IgD-negative memory B cell (primary cell): ENCODE measurements around the gene ADH1C. TPM values are rescaled to one million over a fixed set of nuclear protein-coding genes. Genes with fewer than 3 reads are reported as not detected.

ENCODE experiments used
- H3K27ac Mint-ChIP-seq, 3 donors: one replicate each; pipeline ENCODE4 v1.8.0; 2020 to 2022; ENCODE audit warnings: mild to moderate bottlenecking in 3 of 3, mixed read lengths in 3 of 3, moderate library complexity in 1 of 3
- H3K27me3 Mint-ChIP-seq: one replicate; pipeline ENCODE4 v1.8.0; 2021; ENCODE audit warnings: mixed read lengths
- H3K36me3 Mint-ChIP-seq: one replicate; pipeline ENCODE4 v1.8.0; 2020; ENCODE audit warnings: mild to moderate bottlenecking, mixed read lengths
- H3K4me1 Mint-ChIP-seq, 3 donors: one replicate each; pipeline ENCODE4 v1.8.0; 2020 to 2022; ENCODE audit warnings: mixed read lengths in 3 of 3, mild to moderate bottlenecking in 1 of 3
- H3K4me3 Mint-ChIP-seq, 4 donors: one replicate each; pipeline ENCODE4 v1.8.0; 2020 to 2022; ENCODE audit warnings: mild to moderate bottlenecking in 4 of 4, mixed read lengths in 4 of 4, moderate library complexity in 3 of 4
- H3K9me3 Mint-ChIP-seq, 3 donors: one replicate each; pipeline ENCODE4 v1.8.0; 2020 to 2021; ENCODE audit warnings: mixed read lengths in 3 of 3, mild to moderate bottlenecking in 1 of 3
- polyA plus RNA-seq: library from polyadenylated mRNA; unstranded; fragments of 300-500 nt; fragmentation: Illumina TruSeq; gene quantifications from one replicate; pipeline ENCODE4 v1.2.3, GENCODE V29; 2021

ADH1C gene
- polyA plus RNA-seq, 1 donor from 2014 or later, result not detected

DNA sequence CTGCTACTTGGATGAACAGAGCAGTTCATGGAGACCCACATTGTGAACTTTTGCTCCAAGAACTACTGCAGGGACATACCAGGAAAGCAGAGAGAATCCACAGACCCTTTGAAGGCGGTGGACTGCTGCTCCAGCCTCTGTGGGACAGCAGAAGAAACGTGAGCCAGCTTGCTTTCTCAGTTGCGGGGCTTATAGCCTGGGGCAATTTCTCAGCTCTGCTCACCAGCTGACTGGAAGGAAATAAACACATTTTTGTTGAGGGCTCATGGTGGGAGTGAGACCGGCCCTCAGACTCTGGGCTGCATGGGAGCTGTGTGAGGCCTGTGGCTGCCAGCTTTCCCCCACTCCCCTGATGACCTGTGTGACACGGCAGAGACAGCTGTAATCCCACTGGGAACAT, 59.2 kb downstream of the ADH1C start:
- Mint-ChIP-seq H3K27ac (no peak overlapping the region), H3K4me3 (no peak overlapping the region), H3K36me3 (no peaks in the 10 kb centered on the region), H3K4me1 (no peaks in the 10 kb centered on the region), H3K9me3 (peaks cover 10 to 28% (median 13%) of the 10 kb centered on the region in 3 donors), H3K27me3 (peaks cover 9% of the 10 kb centered on the region)

DNA sequence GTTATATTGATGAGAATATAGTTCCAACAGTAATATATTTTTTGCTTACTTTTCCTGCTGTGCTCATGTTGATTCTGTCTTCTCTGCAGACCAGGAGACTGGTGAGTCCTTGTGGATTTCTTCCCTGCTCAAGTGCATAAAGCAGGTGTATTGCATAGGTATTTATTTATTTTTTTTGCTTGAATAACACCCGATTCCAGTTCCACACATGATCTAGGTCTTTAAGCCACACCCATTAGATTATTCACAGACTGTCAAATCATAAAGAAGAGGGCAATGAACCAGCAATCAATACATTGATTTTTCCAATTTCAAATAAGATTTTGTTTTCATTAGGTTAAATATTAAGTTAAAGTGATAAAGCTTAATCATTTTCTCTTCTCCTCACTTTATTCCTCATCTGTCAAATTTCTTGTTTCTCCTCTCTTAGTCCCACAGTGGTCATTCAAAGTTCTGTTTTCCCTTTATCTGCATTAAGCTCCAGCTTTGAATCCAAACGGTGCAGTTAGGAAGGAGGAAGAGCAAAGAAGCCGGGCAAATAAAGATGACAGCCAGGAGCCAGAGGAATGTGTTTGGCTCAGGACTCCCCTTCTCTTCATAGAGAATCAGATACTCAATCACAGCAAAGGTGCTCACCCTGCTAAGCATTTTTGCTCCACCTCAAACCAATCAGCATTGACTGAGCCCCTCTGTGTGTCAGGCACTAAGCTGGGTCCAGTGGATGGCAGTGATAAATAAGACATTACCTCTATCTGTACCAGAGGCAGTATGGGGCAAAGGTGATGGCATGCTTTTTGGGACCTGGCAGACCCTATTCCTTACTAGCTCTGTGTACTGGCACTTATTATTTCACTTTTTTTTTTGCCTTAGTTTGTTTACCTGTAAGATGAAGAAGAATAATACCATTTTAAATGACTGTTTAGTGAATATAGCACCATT, 61.4 kb downstream of the ADH1C start, which contains the start of gene ADH1A:
Gene ADH1A, minus strand, starts transcription at position 138 of the 939 bp plus-strand sequence. Its CDS starts 71 bp downstream, at position 67.
- H3K9me3 Mint-ChIP-seq, result peaks cover 8 to 10% (median 10%) of the 10 kb centered on the region in 3 donors
- H3K4me1 Mint-ChIP-seq, result no peaks in the 10 kb centered on the region
- H3K27ac Mint-ChIP-seq, result no peak within 1 kb of the TSS
- H3K4me3 Mint-ChIP-seq, result no peak within 1 kb of the TSS
- H3K36me3 Mint-ChIP-seq, result no peaks in the 10 kb centered on the region
- peaks cover 9% of the 10 kb centered on the region for H3K27me3 Mint-ChIP-seq

Other genes with a start within 250 kb of the ADH1C start
- gene ADH4, start 208.4 kb downstream of the ADH1C start, polyA plus RNA-seq, result not detected
- gene ADH6, start 133.5 kb downstream of the ADH1C start, polyA plus RNA-seq, result not detected
- gene ADH1A, start 61.8 kb downstream of the ADH1C start, polyA plus RNA-seq, result not detected
- gene ADH1B, start 31.3 kb downstream of the ADH1C start, polyA plus RNA-seq, result not detected
- gene ADH7, start 82.6 kb upstream of the ADH1C start, polyA plus RNA-seq, result not detected
- gene C4orf17, start 158.3 kb upstream of the ADH1C start, polyA plus RNA-seq, result not detected
- 2.3 TPM for gene TRMT10A, start 211.3 kb upstream of the ADH1C start, polyA plus RNA-seq
- gene MTTP, start 222.1 kb upstream of the ADH1C start, polyA plus RNA-seq, result not detected